HG03159 (cell line): ENCODE measurements around the gene TNIP3.
"Not testable (repeated sequence)": the region's sequence is repeated elsewhere in the genome, so short reads cannot be mapped to it uniquely, and the experiment has no call there.

Source experiments
- ATAC-seq: cut with Tn5 transposase; IDR thresholded peaks from one replicate; pipeline ENCODE4 v1.9.1; 2021; ENCODE audit warnings: mild to moderate bottlenecking, moderate library complexity; ENCODE audit not compliant: unreplicated experiment

The TNIP3 gene

GRCh38 chr4:121180558-121180957 lies 16.4 kb upstream of the TNIP3 start:
- ATAC-seq = no peak

- no peak for ATAC-seq
Measured at GRCh38 chr4:121177246-121178137, 13.4 kb upstream of the TNIP3 start.

GRCh38 chr4:121176082-121176934 lies 12.2 kb upstream of the TNIP3 start:
- no peak for ATAC-seq

- not testable (repeated sequence) for ATAC-seq
Measured at GRCh38 chr4:121171477-121171876, 7.4 kb upstream of the TNIP3 start.

GRCh38 chr4:121168446-121169281 lies 4.5 kb upstream of the TNIP3 start:
- peak; percentile 89 for ATAC-seq

- no peak for ATAC-seq
Measured at GRCh38 chr4:121166976-121167375, 2.9 kb upstream of the TNIP3 start.

GRCh38 chr4:121165206-121165605 lies 1.1 kb upstream of the TNIP3 start:
- ATAC-seq = no peak

- no peak for ATAC-seq
Measured at GRCh38 chr4:121156822-121157769, 7.0 kb downstream of the TNIP3 start.

- no peak for ATAC-seq
Measured at GRCh38 chr4:121155893-121156292, 8.2 kb downstream of the TNIP3 start.

GRCh38 chr4:121154103-121154515 lies 10.0 kb downstream of the TNIP3 start:
- no peak for ATAC-seq

GRCh38 chr4:121151942-121152341 lies 12.2 kb downstream of the TNIP3 start:
- ATAC-seq = no peak

- ATAC-seq = no peak
Measured at GRCh38 chr4:121150486-121150885, 13.6 kb downstream of the TNIP3 start.

GRCh38 chr4:121150003-121150402 lies 14.1 kb downstream of the TNIP3 start:
- ATAC-seq = no peak

GRCh38 chr4:121148621-121149020 lies 15.5 kb downstream of the TNIP3 start:
- ATAC-seq = no peak

- ATAC-seq = no peak
Measured at GRCh38 chr4:121148000-121148399, 16.1 kb downstream of the TNIP3 start.

GRCh38 chr4:121146530-121146929 lies 17.6 kb downstream of the TNIP3 start:
- ATAC-seq = no peak

GRCh38 chr4:121145430-121145829 lies 18.7 kb downstream of the TNIP3 start:
- no peak for ATAC-seq

GRCh38 chr4:121144021-121144420 lies 20.1 kb downstream of the TNIP3 start:
- ATAC-seq = no peak

GRCh38 chr4:121143131-121143530 lies 21.0 kb downstream of the TNIP3 start:
- ATAC-seq = no peak
